HG03064 (cell line): ENCODE measurements around the gene OR2T1.
"Not testable (repeated sequence)": the region's sequence is repeated elsewhere in the genome, so short reads cannot be mapped to it uniquely, and the experiment has no call there.

Experiments used
- ATAC-seq: cut with Tn5 transposase; IDR thresholded peaks from one replicate; pipeline ENCODE4 v1.9.1; 2021; ENCODE audit warnings: low read depth; ENCODE audit not compliant: unreplicated experiment

Gene OR2T1

GRCh38 chr1:248434913-248435312 lies 32.1 kb downstream of the OR2T1 start:
- ATAC-seq: not testable (repeated sequence)

DNA sequence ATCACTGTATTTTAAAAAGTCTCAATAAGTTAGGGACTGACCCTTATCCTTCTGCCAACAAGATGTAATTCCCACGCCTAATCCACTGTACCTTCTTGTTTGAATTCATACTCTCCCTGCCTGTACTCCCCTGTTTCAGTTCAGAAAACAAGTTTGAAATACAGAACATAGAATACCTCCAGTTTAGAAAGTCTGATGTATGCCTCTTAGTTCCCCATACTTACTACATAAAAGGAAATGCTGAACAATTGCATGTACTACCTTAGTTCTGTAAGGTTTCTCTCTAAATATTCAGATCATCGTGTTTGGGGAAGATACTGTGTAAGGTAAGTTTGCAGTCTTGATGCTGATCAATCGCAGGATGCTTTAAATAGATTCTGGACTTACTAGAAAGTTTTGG lies 33.5 kb downstream of the OR2T1 start:
- not testable (repeated sequence) for ATAC-seq

GRCh38 chr1:248438668-248439067 lies 35.8 kb downstream of the OR2T1 start:
- ATAC-seq: not testable (repeated sequence)

DNA sequence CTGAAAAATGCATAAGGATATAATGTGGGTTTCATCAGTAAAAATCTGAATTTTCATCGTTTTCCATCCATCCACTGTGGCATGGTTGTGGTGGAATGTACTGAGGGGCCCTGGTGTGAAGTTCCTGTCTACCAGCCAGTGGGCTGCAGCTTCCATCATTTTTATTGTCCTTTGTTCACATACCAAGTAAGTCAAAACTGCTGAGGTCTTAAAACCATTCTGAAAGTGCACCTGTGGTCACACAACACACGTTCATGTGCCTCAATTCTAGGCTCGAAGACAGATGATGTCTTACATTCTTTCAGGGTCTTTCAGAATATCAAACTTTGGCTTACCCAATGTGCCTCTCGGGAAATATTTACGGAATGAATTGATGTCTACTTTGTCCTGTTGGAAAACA lies 36.4 kb downstream of the OR2T1 start:
- ATAC-seq: not testable (repeated sequence)

DNA sequence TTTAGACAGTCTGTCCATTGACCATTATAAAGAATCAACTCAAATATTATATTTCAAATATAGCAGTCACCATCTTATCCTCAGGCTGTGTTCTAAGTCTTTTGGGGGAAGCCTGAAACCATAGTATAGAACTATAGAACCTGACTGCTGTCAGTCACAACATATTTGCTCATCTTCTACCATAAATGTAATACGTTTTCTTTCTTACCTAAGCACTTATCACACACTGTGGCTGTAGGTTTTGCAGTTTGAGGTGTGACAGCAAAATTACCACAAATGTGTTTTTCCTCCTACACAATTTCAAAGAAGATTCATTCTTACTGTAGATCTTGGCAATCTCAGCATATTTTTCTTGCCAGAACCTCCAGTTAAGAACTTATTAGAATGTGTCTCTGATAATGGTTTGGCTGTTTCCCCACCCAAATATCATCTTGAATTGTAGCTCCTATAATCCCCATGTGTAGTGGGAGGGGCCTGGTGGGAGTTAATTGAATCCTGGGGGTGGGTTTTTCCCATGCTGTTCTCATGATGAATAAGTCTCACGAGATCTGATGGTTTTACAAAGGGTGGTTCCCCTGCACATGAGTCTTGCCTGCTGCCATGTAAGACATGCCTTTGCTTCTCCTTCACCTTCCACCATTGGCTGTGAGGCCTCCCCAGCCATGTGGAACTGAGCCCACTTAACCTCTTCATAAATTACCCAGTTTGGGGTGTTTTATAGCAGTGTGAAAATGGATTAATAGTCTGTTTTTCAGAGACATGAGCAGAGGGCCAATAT lies 39.8 kb downstream of the OR2T1 start:
- not testable (repeated sequence) for ATAC-seq

DNA sequence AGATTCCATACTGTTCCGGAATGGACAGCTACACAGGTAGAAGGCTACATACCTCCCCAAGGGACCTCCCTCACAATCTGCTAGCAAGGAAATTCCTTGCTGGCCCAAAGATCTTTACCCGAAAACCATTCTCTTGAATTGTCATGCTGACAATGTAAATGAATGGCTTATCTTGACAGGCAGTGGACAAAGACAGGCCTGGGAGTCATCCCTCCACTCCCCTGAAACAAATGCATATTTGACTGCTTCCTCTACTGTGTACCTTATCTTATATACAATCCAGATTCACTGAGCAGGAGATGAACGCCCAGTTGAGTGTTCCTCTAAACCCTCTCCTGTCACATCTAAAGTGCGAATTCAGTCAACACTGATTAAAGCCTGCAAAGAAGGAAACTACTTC lies 41.8 kb downstream of the OR2T1 start:
- not testable (repeated sequence) for ATAC-seq

- not testable (repeated sequence) for ATAC-seq
Measured at GRCh38 chr1:248445399-248445798, 42.6 kb downstream of the OR2T1 start, which contains the start of gene OR2T2. TSS of gene OR2T2 (plus strand) at chr1:248445637. CDS start at chr1:248452798, 7,161 bp downstream.

GRCh38 chr1:248448409-248449074 lies 45.7 kb downstream of the OR2T1 start:
- ATAC-seq: peak; percentile 38

- ATAC-seq: not testable (repeated sequence)
Measured at GRCh38 chr1:248449821-248450465, 47.1 kb downstream of the OR2T1 start.

DNA sequence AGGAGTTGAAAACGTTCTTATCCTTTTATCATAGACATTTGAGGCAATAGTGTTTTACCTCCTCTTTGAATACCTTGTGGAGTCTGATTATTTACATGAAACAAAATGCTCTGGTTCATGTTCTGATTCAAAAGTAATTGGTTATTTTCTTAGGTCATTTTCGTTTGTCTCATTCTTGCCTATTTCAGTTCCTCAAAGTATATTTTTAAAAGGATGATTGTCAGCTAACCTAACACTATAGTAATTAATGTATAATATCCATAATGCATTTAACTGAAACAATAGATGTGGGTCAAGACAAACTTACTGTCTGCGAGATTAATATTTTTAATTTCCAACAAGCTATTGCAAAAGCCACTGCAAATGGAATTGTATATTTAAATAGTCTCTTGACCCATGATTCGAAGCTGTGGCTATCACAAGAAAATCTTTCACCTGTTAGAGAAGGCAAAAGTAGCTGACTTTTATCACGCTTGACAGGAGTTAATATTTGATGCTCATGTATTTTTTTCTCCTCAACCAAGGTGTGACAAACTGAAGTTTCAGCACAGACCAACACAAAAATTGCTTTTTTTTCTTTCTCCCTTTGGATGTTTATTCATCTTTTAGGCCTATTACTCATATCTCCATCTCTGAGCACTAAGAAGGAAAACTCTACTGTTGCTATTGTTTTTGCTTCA lies 47.8 kb downstream of the OR2T1 start:
- ATAC-seq: peak; percentile 71

GRCh38 chr1:248453619-248454018 lies 50.8 kb downstream of the OR2T1 start:
- not testable (repeated sequence) for ATAC-seq

- ATAC-seq: not testable (repeated sequence)
Measured at GRCh38 chr1:248455045-248455444, 52.2 kb downstream of the OR2T1 start.

DNA sequence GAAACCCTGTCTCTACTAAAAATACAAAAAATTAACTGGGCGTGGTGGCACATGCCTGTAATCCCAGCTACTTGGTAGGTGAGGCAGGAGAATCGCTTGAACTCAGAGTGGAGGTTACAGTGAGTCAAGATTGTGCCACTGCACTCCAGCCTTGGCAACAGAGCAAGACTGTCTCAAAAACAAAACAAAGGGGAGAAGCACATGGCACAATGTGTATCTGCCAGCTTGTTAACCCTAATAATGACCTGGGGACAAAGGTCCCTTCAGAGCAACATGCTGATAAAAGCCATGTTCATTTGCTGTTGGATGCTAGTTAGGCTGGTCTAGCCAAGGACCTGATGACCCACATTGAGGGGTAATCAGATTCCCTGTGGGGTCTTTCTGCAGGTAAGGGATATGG lies 53.8 kb downstream of the OR2T1 start:
- not testable (repeated sequence) for ATAC-seq
